Brain microvascular endothelial cell (primary cell): Measurements from ENCODE around the gene HRCT1.
A peak's percentile ranks its signal among the peaks of the same experiment; 100 is the strongest.
"Not testable (repeated sequence)": the region's sequence is repeated elsewhere in the genome, so short reads cannot be mapped to it uniquely, and the experiment has no call there.

Experiments
- DNase-seq: peaks from one replicate; pipeline ENCODE4 v3.0.0-alpha.2; 2020
- H3K27ac ChIP-seq: fragments of 250-450 bp; sonication (Bioruptor Pico); 2 replicates; pipeline ENCODE4 v1.5.1; 2020; ENCODE audit warnings: mild to moderate bottlenecking, moderate library complexity
- H3K27me3 ChIP-seq: fragments of 250-450 bp; sonication (Bioruptor Pico); replicated peaks from 2 replicates; pipeline ENCODE4 v1.5.1; 2020; ENCODE audit warnings: mild to moderate bottlenecking
- H3K36me3 ChIP-seq: fragments of 250-450 bp; sonication (Bioruptor Pico); replicated peaks from 2 replicates; pipeline ENCODE4 v1.5.1; 2020; ENCODE audit warnings: mild to moderate bottlenecking
- H3K4me3 ChIP-seq: 2 replicates; pipeline ENCODE4 v1.5.1; 2011; ENCODE audit warnings: low read depth, mild to moderate bottlenecking, control low read depth, low read length, moderate library complexity
- in situ Hi-C: cut with HindIII; loops from 2 replicates; pipeline ENCODE4 v1.10.0; 2017; ENCODE audit warnings: low sequenced_read_pairs, low pct_ligation_motif_present
- TF ChIP-seq, protein P1 (sequence below): IDR thresholded peaks from 2 replicates; pipeline ENCODE4 v1.5.1; 2011; ENCODE audit warnings: low read depth, mild to moderate bottlenecking, moderate library complexity, low read length, control low read depth, inconsistent platforms; ENCODE audit errors: missing control alignments

The HRCT1 gene

DNA sequence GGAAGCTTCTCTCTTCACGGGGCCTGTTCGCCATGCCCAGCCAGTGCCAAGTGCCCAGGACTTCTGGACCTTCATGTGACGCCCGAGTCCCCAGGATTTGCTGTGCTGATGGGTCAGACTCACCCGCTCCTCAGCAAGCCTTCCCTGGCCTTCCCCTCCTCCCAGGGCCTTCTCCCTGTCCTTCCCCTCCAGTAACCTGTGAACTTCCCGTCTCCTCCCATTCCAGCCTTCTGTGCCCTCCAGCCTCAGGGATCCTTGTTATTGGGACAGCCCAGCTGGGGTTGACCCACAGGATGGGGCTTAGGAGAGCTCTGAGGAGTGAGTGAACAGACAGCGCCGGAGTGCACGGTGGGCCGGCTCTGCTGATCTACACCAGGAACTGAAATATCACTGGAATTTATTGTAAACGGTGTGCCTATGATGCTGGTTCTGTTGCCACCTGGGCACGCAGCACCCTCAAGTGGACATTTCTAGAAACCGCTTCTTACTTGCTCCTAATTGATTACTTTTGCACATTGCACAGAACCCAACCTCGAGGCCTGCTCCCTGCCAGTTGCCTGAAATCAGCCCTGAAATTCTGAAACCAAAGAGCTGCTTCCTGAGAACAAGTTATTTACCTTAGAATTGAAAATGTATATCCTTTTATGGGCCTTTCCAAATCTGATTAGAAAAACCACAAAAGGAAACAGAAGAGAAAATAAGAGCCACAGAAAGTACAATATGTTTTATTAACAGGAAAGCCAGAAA is 4.8 kb downstream of the HRCT1 start:
- in situ Hi-C loops, result no loop called here
- Histone ChIP-seq H3K4me3 (no peak overlapping the region), H3K27ac (no peak overlapping the region), H3K27me3 (no peaks in the 10 kb centered on the region), H3K36me3 (no peaks in the 10 kb centered on the region)
- peak; percentile 65 for DNase-seq
- TF ChIP-seq, protein P1, sequence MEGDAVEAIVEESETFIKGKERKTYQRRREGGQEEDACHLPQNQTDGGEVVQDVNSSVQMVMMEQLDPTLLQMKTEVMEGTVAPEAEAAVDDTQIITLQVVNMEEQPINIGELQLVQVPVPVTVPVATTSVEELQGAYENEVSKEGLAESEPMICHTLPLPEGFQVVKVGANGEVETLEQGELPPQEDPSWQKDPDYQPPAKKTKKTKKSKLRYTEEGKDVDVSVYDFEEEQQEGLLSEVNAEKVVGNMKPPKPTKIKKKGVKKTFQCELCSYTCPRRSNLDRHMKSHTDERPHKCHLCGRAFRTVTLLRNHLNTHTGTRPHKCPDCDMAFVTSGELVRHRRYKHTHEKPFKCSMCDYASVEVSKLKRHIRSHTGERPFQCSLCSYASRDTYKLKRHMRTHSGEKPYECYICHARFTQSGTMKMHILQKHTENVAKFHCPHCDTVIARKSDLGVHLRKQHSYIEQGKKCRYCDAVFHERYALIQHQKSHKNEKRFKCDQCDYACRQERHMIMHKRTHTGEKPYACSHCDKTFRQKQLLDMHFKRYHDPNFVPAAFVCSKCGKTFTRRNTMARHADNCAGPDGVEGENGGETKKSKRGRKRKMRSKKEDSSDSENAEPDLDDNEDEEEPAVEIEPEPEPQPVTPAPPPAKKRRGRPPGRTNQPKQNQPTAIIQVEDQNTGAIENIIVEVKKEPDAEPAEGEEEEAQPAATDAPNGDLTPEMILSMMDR, result peak; percentile 81

DNA sequence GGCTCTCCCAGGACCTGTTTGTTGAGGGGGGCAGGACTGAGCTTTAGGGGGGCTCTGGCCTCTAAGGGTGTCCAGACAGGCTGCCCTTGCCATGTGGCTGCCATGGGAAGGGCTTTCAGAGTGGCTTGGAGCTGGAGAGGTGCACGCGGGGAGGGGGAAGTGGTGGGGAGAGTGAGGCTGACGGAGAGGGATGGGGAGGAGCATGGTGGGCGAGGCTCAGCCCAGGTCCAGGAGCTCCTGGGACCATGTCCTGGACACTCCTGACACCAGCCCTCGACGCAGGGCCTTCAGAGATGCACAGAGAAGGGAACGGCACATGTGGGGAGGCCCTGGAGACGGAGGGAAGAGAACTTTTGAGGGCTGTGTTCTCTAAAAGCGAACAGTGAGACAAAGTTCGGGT is 5.7 kb downstream of the HRCT1 start:
- no peaks in the 10 kb centered on the region for H3K36me3 ChIP-seq
- no peak overlapping the region for H3K27ac ChIP-seq
- no peaks in the 10 kb centered on the region for H3K27me3 ChIP-seq
- no peak overlapping the region for H3K4me3 ChIP-seq
- TF ChIP-seq, protein P1, result no peak
- in situ Hi-C loops, result no loop called here
- DNase-seq, result no peak

DNA sequence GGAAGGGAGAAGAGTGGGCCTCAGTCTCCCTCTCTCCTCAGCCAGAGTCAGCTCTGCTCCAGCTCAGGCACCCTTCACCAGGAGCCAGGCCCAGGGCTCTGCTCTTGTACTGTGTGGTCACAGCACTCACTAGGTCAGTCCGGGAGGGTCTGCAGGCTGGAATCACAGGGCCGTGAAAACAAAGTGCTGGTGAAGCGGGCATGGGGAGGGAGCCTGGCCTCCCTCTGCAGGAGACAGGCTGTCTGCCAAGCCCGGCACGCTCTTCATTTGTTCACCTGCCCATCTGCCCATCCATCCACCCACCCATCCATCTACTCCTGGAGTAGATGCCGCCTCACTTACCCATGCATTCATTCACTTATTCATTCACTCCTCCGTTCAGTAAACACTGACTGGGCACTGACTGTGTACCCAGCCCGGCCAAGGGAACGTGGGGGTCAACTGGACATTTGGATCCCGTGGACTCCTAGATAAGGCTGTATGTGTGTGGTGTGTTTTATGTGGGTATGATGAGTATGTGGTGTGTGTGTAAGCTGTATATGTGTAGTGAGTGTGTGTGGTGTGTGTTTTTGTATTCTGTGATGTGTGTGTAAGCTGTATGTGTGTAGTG is 6.9 kb downstream of the HRCT1 start:
- Histone ChIP-seq H3K36me3 (no peaks in the 10 kb centered on the region), H3K4me3 (no peak overlapping the region), H3K27ac (no peak overlapping the region), H3K27me3 (no peaks in the 10 kb centered on the region)
- no peak for DNase-seq
- TF ChIP-seq, protein P1, result no peak
- in situ Hi-C loops, result no loop called here

DNA sequence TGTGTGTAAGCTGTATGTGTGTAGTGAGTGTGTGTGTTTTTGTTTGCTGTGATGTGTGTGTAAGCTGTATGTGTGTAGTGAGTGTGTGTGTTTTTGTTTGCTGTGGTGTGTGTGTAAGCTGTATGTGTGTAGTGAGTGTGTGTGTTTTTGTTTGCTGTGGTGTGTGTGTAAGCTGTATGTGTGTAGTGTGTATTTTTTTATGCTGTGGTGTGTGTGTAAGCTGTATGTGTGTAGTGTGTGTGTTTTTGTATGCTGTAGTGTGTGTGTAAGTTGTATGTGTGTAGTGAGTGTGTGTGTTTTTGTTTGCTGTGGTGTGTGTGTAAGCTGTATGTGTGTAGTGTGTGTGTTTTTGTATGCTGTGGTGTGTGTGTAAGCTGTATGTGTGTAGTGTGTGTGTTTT is 7.4 kb downstream of the HRCT1 start:
- H3K27me3 ChIP-seq, in situ Hi-C loops, H3K4me3 ChIP-seq, H3K27ac ChIP-seq, H3K36me3 ChIP-seq, DNase-seq: not testable (repeated sequence)

DNA sequence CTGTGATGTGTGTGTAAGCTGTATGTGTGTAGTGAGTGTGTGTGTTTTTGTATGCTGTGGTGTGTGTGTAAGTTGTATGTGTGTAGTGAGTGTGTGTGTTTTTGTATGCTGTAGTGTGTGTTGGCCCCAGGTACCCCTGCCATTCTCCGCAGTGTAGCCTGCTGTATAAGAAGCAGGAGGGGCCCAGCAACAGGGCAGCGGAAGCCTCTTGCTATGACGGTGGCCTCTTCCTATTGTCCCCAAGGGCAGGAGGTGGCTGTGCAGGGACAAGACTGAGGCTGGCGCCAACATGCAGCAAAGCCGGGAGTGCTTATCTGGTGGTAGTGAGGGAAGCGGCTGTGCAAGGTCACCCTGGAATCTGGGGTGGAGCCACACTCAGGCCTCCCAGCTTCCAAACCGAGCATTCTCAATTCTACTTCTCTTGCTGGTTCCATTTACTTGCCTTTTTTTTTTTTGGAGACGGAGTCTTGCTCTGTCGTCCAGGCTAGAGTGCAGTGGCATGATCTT is 8.4 kb downstream of the HRCT1 start:
- Histone ChIP-seq H3K36me3 (no peaks in the 10 kb centered on the region), H3K27me3 (no peaks in the 10 kb centered on the region), H3K27ac (no peak overlapping the region), H3K4me3 (no peak overlapping the region)
- DNase-seq, result no peak
- in situ Hi-C loops, result no loop called here
- TF ChIP-seq, protein P1, result no peak

DNA sequence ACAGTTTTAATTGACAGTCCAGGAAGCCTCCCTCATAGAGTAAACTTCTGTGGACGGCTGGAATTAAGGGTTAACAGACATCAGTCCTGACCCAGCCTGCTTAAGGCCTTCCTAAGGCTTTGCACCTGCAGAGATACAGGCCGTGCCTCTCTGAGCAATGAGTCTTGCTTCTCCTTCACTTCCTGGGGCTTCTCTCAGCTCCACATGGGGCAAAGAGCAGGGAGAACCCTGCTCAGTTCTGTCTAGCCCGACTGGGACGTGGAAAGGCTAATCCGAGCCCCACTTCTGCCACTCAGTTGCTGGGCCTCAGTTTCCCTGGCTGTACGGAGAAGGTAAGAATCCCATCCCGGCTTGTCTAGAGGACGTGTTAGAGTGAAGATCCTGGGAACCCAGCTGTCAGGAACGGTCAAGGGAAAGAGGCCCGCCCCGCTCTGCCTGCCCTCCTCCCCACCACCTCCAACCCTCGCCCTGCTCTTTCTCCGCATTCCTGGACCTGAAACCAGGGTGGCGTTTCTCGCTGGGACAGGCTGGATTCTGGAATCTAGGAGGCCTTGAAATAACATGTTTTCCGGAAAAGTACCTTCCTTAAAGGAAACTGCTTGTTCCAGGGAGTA is 9.8 kb downstream of the HRCT1 start:
- Histone ChIP-seq H3K4me3 (no peak overlapping the region), H3K27ac (no peak overlapping the region), H3K27me3 (no peaks in the 10 kb centered on the region), H3K36me3 (no peaks in the 10 kb centered on the region)
- in situ Hi-C loops, result no loop called here
- TF ChIP-seq, protein P1, result no peak
- DNase-seq, result no peak
